Neutrophil (primary cell): ENCODE data around the gene GPR158.

Experiments
- H3K27ac ChIP-seq: fragments of 200-600 bp; sonication (generic); 2 replicates; pipeline ENCODE4 v1.5.1; 2016; ENCODE audit warnings: mild to moderate bottlenecking, moderate library complexity
- H3K27me3 ChIP-seq: fragments of 200-600 bp; sonication (generic); 2 replicates; pipeline ENCODE4 v1.6.0; 2016; ENCODE audit warnings: mild to moderate bottlenecking
- H3K36me3 ChIP-seq: fragments of 200-600 bp; sonication (generic); 2 replicates; pipeline ENCODE4 v1.5.1; 2017
- H3K4me1 ChIP-seq, 2 experiments: fragments of 200-600 bp in 1 of 2; sonication (generic) in 1 of 2; 1 replicate in 1 of 2; 2 replicates in 1 of 2; pipeline versions ENCODE4 v1.5.1 to v1.6.1; 2013 to 2016; ENCODE audit warnings: low read depth in 1 of 2, low read length in 1 of 2, mild to moderate bottlenecking in 1 of 2, moderate library complexity in 1 of 2; ENCODE audit not compliant: control insufficient read depth in 1 of 2, insufficient read depth in 1 of 2
- H3K4me3 ChIP-seq, 2 experiments: fragments of 200-600 bp in 1 of 2; sonication (generic) in 1 of 2; 1 replicate in 1 of 2; 2 replicates in 1 of 2; pipeline ENCODE4 v1.5.1; 2013 to 2016; ENCODE audit warnings: low read depth in 1 of 2, low read length in 1 of 2, mild to moderate bottlenecking in 1 of 2, moderate library complexity in 1 of 2
- H3K9me3 ChIP-seq: fragments of 200-600 bp; sonication (generic); 2 replicates; pipeline ENCODE4 v1.5.1; 2016
- CTCF ChIP-seq: fragments of 200-600 bp; sonication (generic); IDR thresholded peaks from 2 replicates; pipeline ENCODE4 v1.5.1; 2016; ENCODE audit warnings: antibody characterized with exemption

GPR158 gene

GRCh38 chr10:25180801-25181200, 6.0 kb downstream of the GPR158 start:
- Histone ChIP-seq H3K4me1 (no peaks in the 10 kb centered on the region), H3K27me3 (peaks cover 35% of the 10 kb centered on the region), H3K4me3 (no peak overlapping the region), H3K9me3 (no peaks in the 10 kb centered on the region), H3K36me3 (no peaks in the 10 kb centered on the region), H3K27ac (no peak overlapping the region)
- TF ChIP-seq CTCF: no peak

GRCh38 chr10:25182636-25183035, 7.8 kb downstream of the GPR158 start:
- H3K9me3 ChIP-seq: no peaks in the 10 kb centered on the region
- TF ChIP-seq CTCF: no peak
- no peak overlapping the region for H3K27ac ChIP-seq
- peaks cover 17% of the 10 kb centered on the region for H3K27me3 ChIP-seq
- H3K4me3 ChIP-seq: no peak overlapping the region
- H3K36me3 ChIP-seq: no peaks in the 10 kb centered on the region
- H3K4me1 ChIP-seq: no peaks in the 10 kb centered on the region

GRCh38 chr10:25191162-25191895, 16.5 kb downstream of the GPR158 start:
- no peaks in the 10 kb centered on the region for H3K9me3 ChIP-seq
- no peaks in the 10 kb centered on the region for H3K36me3 ChIP-seq
- no peak overlapping the region for H3K4me3 ChIP-seq
- no peak overlapping the region for H3K27ac ChIP-seq
- no peak for TF ChIP-seq CTCF
- H3K27me3 ChIP-seq: no peaks in the 10 kb centered on the region
- no peaks in the 10 kb centered on the region for H3K4me1 ChIP-seq

DNA sequence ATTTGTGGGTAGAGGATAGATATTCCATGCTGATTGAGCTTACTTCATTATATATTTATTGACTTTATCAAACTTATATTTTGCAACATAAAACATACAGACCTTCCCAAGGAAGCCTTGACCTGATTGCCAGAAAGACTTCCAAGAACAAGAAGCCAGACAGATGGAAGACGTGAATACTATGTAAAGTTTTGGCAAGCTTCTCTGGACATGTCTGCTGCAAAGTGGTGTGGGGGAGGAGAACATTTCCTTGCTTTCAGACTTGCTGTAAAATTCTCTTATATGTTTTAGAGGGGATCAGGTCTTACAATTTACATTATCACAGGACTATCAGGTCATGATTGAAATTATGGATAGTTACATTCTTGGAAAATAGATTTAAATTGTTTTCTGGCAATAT, 23.4 kb downstream of the GPR158 start:
- no peaks in the 10 kb centered on the region for H3K36me3 ChIP-seq
- H3K9me3 ChIP-seq: no peaks in the 10 kb centered on the region
- H3K4me3 ChIP-seq: no peak overlapping the region
- no peak for TF ChIP-seq CTCF
- no peak overlapping the region for H3K27ac ChIP-seq
- no peaks in the 10 kb centered on the region for H3K4me1 ChIP-seq
- no peaks in the 10 kb centered on the region for H3K27me3 ChIP-seq

GRCh38 chr10:25206693-25207414, 32.1 kb downstream of the GPR158 start:
- Histone ChIP-seq H3K27me3 (no peaks in the 10 kb centered on the region), H3K4me1 (no peaks in the 10 kb centered on the region)
- no peak for TF ChIP-seq CTCF

More at GRCh38 chr10:25206693-25207414, 32.1 kb downstream of the GPR158 start:
- Histone ChIP-seq H3K4me3 (no peak overlapping the region), H3K9me3 (no peaks in the 10 kb centered on the region), H3K36me3 (no peaks in the 10 kb centered on the region), H3K27ac (no peak overlapping the region)
